Measurements from ENCODE around the gene SCUBE2.

Gene SCUBE2

DNA sequence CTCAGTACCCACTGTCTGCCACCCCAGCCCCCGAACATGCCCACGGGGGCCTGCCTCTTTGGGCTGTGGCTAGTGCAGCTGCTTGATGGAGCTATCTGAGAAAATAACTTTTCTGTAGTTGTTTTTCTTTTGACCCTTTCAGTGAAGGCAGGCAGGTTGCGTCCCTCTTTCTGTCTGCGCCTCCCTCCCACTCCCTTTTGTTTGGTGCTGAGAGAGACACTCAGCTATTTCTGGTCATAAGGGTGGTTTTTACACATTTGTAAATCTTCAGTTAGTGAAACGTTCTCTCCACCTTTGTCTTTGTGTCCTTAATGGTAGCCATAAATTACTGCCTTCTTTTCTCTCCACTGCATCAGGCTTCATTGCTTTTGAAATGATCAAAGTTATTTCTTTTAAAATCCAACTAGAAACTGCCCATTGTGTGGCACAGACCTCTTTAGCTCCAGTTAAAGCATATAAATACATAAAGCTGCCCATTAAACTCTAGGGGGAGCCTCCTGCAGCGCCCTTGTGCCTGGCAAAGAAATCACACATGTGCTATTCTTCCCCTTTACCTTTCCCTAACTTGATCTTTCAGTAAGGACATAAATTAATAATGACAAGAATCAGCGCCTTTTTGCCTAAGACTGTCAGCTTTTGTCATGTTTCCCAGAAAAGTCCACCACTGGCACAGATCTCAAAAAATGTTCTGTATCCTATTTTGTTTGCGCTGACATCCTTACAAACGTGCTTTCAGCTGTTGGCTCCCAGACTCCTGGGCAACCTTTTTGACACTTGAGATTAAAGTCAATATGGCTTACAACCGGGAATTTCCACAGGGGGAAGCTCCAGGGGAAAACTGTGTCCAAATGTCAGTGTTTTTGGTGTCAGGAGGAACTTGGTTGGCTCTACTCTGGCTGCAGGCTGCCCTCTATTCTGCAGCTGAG, 1.7 kb upstream of the SCUBE2 start:
- TF ChIP-seq, protein P1, sequence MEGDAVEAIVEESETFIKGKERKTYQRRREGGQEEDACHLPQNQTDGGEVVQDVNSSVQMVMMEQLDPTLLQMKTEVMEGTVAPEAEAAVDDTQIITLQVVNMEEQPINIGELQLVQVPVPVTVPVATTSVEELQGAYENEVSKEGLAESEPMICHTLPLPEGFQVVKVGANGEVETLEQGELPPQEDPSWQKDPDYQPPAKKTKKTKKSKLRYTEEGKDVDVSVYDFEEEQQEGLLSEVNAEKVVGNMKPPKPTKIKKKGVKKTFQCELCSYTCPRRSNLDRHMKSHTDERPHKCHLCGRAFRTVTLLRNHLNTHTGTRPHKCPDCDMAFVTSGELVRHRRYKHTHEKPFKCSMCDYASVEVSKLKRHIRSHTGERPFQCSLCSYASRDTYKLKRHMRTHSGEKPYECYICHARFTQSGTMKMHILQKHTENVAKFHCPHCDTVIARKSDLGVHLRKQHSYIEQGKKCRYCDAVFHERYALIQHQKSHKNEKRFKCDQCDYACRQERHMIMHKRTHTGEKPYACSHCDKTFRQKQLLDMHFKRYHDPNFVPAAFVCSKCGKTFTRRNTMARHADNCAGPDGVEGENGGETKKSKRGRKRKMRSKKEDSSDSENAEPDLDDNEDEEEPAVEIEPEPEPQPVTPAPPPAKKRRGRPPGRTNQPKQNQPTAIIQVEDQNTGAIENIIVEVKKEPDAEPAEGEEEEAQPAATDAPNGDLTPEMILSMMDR (IDR thresholded peaks at IDR 0.05; ENCODE audit: insufficient read depth, low read depth, low read length, missing control alignments): peak; percentile 12
- no peak for DNase-seq (ENCODE audit: low read depth)
- no peak overlapping the region for H3K4me3 ChIP-seq (ENCODE audit: low read length)

DNA sequence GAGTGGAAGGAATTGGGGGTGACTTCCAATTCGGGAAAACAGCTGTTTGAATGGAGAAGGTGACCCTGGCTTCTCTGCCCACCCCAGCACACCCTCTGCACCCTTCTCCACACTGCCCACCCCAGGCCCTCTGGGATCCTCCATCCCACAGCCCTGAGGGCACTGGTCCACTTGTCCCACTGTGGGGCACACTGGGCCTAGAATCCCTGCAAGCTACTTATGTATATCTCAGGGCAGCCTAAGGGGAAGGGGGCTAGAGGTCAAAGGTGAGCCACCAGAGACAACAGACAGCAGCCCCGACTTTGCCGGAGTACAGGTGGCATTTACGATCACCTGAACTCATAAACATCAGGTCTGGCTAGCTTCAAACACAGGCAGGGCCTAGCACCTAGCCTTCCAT, 673 bp upstream of the SCUBE2 start:
- no peak overlapping the region for H3K4me3 ChIP-seq (ENCODE audit: low read length)
- TF ChIP-seq, protein P1 (IDR thresholded peaks at IDR 0.05; ENCODE audit: insufficient read depth, low read depth, low read length, missing control alignments): no peak
- no peak for DNase-seq (ENCODE audit: low read depth)

DNA sequence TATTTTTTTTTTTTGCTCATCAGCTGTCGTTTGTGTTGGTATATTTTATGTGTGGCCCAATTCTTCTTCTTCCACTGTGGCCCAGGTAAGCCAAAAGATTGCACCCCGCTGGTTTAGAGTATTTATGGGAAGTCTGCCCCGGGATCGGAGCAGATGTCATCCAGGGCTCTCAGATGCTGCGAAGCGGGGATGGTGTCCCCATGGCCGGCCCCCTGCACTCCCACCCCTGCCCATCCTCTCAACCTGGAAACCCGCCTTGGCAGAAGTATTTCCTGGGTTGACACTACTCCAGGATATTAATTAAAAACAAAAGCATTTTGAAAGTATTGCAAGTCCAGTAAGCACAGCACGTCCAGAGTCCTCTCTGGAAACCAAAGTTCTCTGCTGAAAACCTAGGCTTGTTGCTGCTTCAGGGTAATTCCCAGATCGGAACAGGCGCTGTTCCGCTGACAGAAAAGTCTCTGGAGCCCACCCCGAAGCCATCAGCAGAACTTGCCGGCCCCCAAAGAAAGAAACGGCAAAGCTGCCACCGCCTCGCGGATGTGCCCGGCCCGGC, 833 bp downstream of the SCUBE2 start:
- no peak overlapping the region for H3K4me3 ChIP-seq (ENCODE audit: low read length)
- no peak for DNase-seq (ENCODE audit: low read depth)
- TF ChIP-seq, protein P1 (IDR thresholded peaks at IDR 0.05; ENCODE audit: insufficient read depth, low read depth, low read length, missing control alignments): no peak

DNA sequence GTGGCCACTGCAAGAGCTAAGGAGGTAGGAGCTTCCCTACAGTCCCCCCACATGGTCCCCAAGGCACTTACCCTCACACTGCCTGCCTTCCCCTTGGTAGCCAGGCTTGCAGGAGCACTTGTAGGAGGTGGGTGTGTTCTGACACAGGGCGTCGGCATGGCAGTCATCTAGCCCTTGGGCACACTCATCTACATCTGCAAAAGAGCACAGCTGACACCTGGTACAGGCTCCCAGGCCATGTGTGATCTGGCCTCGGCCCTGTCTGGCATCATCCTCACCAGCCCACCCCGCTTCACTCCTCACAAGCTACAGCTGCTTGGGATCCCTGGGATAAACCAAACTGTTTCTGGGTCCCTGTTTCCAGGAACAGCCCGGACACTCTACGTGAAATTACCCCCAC, 1.8 kb downstream of the SCUBE2 start:
- peak; percentile 51 for DNase-seq (ENCODE audit: low read depth)
- TF ChIP-seq, protein P1 (IDR thresholded peaks at IDR 0.05; ENCODE audit: insufficient read depth, low read depth, low read length, missing control alignments): no peak
- H3K4me3 ChIP-seq (ENCODE audit: low read length): no peak overlapping the region

DNA sequence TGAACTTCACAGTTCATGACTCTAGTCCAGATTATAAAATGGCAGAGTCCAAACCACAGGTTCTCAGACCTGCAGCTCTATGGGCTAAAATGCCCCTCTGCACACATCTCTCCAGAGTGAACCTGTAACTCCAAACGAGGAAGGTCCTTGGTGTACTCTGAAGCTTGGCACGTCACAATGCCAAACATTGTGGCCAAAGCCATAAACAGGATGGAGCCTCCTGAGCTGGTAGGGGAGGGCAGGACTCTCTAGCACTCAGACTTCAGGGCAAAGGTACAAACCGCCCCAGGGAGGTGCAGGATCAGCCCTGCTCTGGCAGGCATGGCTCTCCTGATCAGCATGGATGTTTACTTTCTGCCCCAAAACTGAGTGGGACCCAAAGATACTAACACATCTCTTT, 2.3 kb downstream of the SCUBE2 start:
- no peak overlapping the region for H3K4me3 ChIP-seq (ENCODE audit: low read length)
- TF ChIP-seq, protein P1 (IDR thresholded peaks at IDR 0.05; ENCODE audit: insufficient read depth, low read depth, low read length, missing control alignments): no peak
- no peak for DNase-seq (ENCODE audit: low read depth)

DNA sequence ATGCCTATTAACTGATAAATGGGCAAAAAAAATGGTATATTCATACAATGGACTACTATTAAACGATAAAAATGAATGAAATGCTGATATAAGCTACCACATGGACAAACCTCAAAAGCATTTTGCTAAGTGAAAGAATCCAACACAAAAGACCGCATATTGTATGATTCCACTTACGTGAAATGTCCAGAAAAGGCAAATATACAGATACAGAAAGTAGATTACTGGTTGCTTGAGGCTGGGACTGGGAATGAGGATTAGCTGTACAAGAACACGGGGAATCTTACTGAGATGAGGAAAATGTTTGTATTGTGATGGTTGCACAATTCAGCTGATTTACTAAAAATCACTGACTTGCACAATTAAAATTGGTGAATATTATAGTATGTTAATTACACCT, 8.8 kb downstream of the SCUBE2 start:
- no peak for DNase-seq (ENCODE audit: low read depth)
- H3K4me3 ChIP-seq (ENCODE audit: low read length): no peak overlapping the region
- TF ChIP-seq, protein P1 (IDR thresholded peaks at IDR 0.05; ENCODE audit: insufficient read depth, low read depth, low read length, missing control alignments): no peak

Data from epithelial cell of esophagus (primary cell).